ENCODE results near the gene KCNK15.

The KCNK15 gene

GRCh38 chr20:44736170-44737021 is 9.3 kb upstream of the KCNK15 start:
- DNase-seq, result peak; percentile 42

GRCh38 chr20:44737116-44737515 is 8.5 kb upstream of the KCNK15 start:
- DNase-seq, result no peak

- DNase-seq, result peak; percentile 48
These were observed 6.7 kb upstream of the KCNK15 start for GRCh38 chr20:44738813-44739477.

GRCh38 chr20:44739942-44740341 is 5.7 kb upstream of the KCNK15 start:
- DNase-seq, result no peak

- no peak for DNase-seq
These were observed 3.2 kb upstream of the KCNK15 start for GRCh38 chr20:44742304-44743079.

GRCh38 chr20:44743080-44743701 is 2.5 kb upstream of the KCNK15 start:
- DNase-seq, result no peak

GRCh38 chr20:44743916-44744655 is 1.6 kb upstream of the KCNK15 start:
- DNase-seq, result no peak

GRCh38 chr20:44745122-44745597 is 505 bp upstream of the KCNK15 start:
- DNase-seq, result no peak

GRCh38 chr20:44746367-44747165 is 901 bp downstream of the KCNK15 start:
- DNase-seq, result peak; percentile 95

- peak; percentile 97 for DNase-seq
These were observed 1.7 kb downstream of the KCNK15 start for GRCh38 chr20:44747166-44748004.

- peak; percentile 69 for DNase-seq
These were observed 2.3 kb downstream of the KCNK15 start for GRCh38 chr20:44748005-44748370.

- DNase-seq, result no peak
These were observed 4.6 kb downstream of the KCNK15 start for GRCh38 chr20:44750081-44750805.

- DNase-seq, result no peak
These were observed 6.7 kb downstream of the KCNK15 start for GRCh38 chr20:44752099-44752931.

- DNase-seq, result no peak
These were observed 8.9 kb downstream of the KCNK15 start for GRCh38 chr20:44754554-44754953.

GRCh38 chr20:44756011-44756688 is 10.5 kb downstream of the KCNK15 start:
- no peak for DNase-seq

- DNase-seq, result no peak
These were observed 11.3 kb downstream of the KCNK15 start for GRCh38 chr20:44756956-44757355.

GRCh38 chr20:44758247-44759101 is 12.8 kb downstream of the KCNK15 start:
- DNase-seq, result no peak
